Prostate gland (tissue), 2 donors: Measurements from ENCODE around the gene ATP1A2.

Source experiments
- CTCF ChIP-seq, 4 experiments: fragments of 200-600 bp in 2 of 4; fragments of 450-650 bp in 2 of 4; sonication (generic) in 2 of 4; IDR thresholded peaks; 1 replicate in 3 of 4; 2 replicates in 1 of 4; pipeline ENCODE4 v1.5.1; 2016 to 2019; ENCODE audit warnings: antibody characterized with exemption in 4 of 4, mild to moderate bottlenecking in 2 of 4, moderate library complexity in 2 of 4
- POLR2A ChIP-seq: fragments of 450-650 bp; IDR thresholded peaks from one replicate; pipeline ENCODE4 v1.6.1; 2016; ENCODE audit warnings: antibody characterized with exemption, mild to moderate bottlenecking
- POLR2AphosphoS5 ChIP-seq: sonication (generic); formaldehyde crosslinking; IDR thresholded peaks from one replicate; pipeline ENCODE4 v1.6.1; 2017; ENCODE audit warnings: antibody characterized with exemption

GRCh38 chr1:160168016-160168415 lies 52.5 kb downstream of the ATP1A2 start:
- TF ChIP-seq CTCF (IDR thresholded peaks at IDR 0.05) (no peak), POLR2AphosphoS5 (no peak), POLR2A (no peak)
